Motor neuron (in vitro differentiated cells): ENCODE results near the gene HIPK4. TPM values are rescaled to one million over a fixed set of nuclear protein-coding genes. Genes with fewer than 3 reads are reported as not detected.

Source experiments
- ATAC-seq, 8 experiments: fragments of 200-7000 bp; cut with Tn5 transposase; replicated peaks in 6 of 8; 2 replicates each; pipeline ENCODE4 v1.8.0; 2021; ENCODE audit warnings: mild to moderate bottlenecking in 8 of 8, moderate library complexity in 8 of 8
- H3K27ac ChIP-seq, 2 donors: fragments of 250-450 bp; sonication (Bioruptor Pico); 2 replicates each; pipeline ENCODE4 v1.9.0; 2021; ENCODE audit warnings: antibody characterized with exemption in 2 of 2, mild to moderate bottlenecking in 2 of 2, moderate library complexity in 1 of 2
- H3K4me1 ChIP-seq, 2 donors: fragments of 250-450 bp; sonication (Bioruptor Pico); replicated peaks in 1 of 2; 2 replicates each; pipeline ENCODE4 v1.6.1; 2021; ENCODE audit warnings: antibody characterized with exemption in 2 of 2, mild to moderate bottlenecking in 2 of 2, moderate library complexity in 1 of 2
- H3K4me3 ChIP-seq, 5 donors: fragments of 250-450 bp; sonication (Bioruptor Pico); 2 replicates each; pipeline ENCODE4 v1.9.0; 2021; ENCODE audit warnings: antibody characterized with exemption in 5 of 5, mild to moderate bottlenecking in 5 of 5, moderate library complexity in 4 of 5
- WGBS, 10 experiments: fragments of 450-650 bp; shearing (Covaris generic); methylation state at CpG; one replicate each; pipeline ENCODE4 v1.0.0; 2022; 5-methylcytosine and 5-hydroxymethylcytosine counted together
- in situ Hi-C, 9 experiments: fragments of 400-800 bp; cut with MboI; loops; one replicate each; pipeline ENCODE4 v1.15.0; 2021; ENCODE audit warnings: low sequenced_read_pairs in 9 of 9, low pct_unique_long_range_greater_than_20kb in 2 of 9; ENCODE audit not compliant: unreplicated experiment in 9 of 9
- total RNA-seq, 8 experiments: library from RNA; unstranded; fragments of 300-600 nt; gene quantifications; 2 replicates each; pipeline versions ENCODE4 v1.2.3 to v1.2.4, GENCODE V29; 2022

Gene HIPK4
- total RNA-seq, 8 experiments from 2014 or later = 0.07 to 0.52 (median 0.25) TPM; not detected in 1

DNA sequence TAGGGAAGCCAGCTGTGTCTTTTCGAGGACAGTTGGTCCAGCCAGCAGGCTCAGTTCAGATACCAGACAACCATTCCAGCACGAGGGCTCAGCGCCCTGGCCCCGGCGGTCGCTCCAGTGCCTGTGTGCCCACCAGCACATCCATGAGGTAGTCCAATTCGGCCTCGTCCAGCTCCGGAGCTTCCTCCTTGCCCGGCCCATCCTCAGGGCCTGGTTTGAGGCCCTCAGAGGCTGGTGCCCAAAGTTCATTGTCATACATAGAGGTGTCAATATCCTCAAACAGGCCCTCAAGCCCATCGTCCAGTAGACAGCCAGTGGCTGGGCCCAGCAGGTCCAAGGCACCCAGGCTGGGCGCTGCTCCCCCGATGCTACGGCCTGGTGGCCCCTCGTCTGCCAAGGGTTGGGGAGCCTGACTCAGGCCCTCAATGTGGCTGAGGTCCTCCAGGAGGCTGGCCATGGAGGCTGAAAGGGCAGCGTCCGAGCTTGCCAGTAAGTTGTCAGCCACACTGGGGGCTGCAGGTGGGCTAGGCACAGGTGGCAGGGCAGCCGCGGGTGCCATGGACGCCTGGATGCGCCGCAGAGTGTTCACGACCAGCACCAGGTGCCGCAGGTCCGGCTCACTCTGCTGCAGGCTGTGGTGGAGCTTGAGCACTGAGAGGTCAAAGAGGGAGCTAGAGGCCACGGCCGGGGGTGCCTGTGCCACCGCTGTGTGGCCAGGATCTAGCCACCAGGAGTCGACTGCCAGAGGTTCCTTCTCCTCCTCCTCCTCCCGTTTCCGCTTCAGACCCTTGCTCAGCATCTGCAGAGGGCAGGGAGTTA lies 33.0 kb upstream of the HIPK4 start:
- Histone ChIP-seq H3K27ac (no peak overlapping the region), H3K4me3 (no peak overlapping the region), H3K4me1 (peaks cover 4 to 8% of the 10 kb centered on the region in 2 donors)
- 86 to 100% (median 93%) methylated on average over 1 to 18 of the region's 31 CpGs; no CpG with 5 or more reads in 4 of the 10 experiments for WGBS, 10 experiments
- no peak for ATAC-seq
- in situ Hi-C loops = no loop called here

DNA sequence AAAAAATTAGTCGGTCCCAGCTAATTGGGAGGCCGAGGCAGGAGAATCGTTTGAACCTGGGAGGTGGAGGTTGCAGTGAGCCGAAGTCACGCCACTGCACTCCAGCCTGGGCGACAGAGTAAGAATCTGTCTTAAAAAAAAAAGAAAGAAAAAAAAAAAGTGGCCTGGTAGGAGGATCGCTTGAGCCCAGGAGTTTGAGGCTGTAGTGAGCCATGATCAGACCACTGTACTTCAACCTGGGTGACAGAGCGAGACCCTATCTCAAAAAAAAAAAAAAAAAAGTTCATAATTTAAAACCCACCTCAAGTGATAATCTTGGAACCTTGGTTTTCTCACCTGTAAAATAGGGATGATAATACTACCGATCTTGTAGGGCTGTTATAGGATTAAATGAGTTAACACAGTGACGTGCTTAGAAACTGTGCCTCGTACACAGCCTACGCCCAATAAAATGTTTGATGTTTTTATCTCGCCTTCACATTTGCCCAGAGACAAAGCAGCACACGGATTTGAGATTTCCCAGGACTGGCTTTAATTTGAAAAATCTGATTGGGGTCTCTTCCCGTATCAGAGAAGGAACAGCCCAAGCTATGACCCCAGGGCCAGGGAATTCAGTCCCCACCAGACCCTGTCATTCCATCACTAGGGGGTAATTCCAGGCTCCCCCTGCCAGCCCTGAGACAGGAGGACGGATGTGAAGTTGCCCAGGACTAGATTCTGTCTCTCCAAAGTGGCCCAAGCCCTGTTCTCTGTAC lies 32.2 kb upstream of the HIPK4 start:
- ATAC-seq = no peak
- WGBS, 10 experiments = 42 to 98% (median 86%) methylated on average over 2 to 14 of the region's 16 CpGs
- no peak overlapping the region for H3K4me3 ChIP-seq
- in situ Hi-C loops = no loop called here
- no peak overlapping the region for H3K27ac ChIP-seq
- H3K4me1 ChIP-seq = peaks cover 4 to 8% of the 10 kb centered on the region in 2 donors

DNA sequence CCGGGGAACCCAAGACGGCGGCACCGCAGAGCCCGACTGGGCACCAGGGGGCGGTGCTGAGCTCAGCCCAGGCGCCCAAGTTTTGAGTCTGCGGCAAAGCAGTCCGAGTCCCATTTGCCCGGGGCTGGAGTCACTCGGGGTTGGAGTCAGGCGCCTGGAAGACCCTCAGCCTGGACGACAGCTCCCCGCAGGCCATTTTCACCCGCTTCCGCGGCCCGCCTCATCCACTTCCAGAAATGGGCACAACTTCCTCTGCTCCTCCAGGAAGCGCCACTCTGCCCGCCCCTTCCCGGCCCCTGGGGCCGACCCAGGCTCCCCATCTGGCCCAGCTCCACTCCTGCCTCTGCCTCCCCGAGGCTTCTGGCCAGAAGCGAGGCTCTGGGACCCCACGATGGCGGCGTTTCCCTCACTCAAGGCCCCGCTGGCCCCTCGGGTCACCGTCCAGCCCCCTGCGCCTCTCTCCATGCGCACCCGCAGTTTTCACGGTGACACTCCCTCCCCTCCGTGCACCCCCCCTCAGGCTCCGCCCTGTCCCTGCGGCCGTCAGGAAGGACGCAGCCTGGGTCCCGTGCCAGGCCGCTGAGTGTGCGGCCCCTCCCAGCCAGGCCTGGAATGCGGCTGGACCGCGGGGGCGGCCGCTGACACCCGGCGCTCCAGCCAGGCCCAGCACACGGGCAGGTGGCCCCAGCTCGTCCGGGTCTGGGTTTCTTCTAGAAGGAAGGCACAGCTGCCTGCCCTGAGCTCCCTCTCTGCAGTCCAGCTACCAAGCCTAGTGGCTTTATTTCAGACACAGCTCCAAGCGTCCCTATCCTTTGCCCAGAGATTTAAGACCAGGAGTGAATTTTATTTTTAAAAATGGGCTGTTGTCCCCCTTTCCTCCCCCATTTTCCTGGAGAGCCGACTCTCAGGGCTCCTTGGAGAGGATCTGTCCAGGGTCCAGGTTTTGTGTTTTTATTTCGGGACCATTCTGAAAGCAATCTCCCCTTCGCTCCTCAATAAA lies 31.1 kb upstream of the HIPK4 start:
- Histone ChIP-seq H3K4me3 (peak overlapping the region; percentile 16 to 41 (median 34)), H3K27ac (peak overlapping the region; percentile 6 to 75), H3K4me1 (peaks cover 4 to 8% of the 10 kb centered on the region in 2 donors)
- whole genome bisulfite sequencing, 10 experiments = 2 to 44% (median 19%) methylated on average over 1 to 10 of the region's 56 CpGs; no CpG with 5 or more reads in 1 of the 10 experiments
- peak; percentile 40 to 66 (median 50) for ATAC-seq
- in situ Hi-C loops = no loop called here

DNA sequence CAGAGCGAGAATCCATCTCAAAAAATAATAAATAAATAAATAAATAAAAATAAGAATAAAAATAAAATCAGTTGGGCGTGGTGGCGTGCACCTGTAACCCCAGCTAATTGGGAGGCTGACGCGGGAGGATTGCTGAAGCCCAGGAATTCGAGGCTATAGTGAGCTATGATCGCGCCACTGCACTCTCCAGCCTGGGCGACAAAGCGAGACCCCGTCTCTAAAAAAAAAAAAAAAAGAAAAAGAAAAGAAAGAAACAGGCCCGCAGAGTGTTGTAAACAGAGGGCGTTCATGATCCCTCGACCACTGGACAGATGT lies 30.4 kb upstream of the HIPK4 start:
- in situ Hi-C loops = no loop called here
- ATAC-seq = no peak
- H3K27ac ChIP-seq = no peak overlapping the region
- peaks cover 4 to 8% of the 10 kb centered on the region in 2 donors for H3K4me1 ChIP-seq
- 29 to 96% (median 56%) methylated on average over 4 to 11 of the region's 14 CpGs; no CpG with 5 or more reads in 1 of the 10 experiments for WGBS, 10 experiments
- H3K4me3 ChIP-seq = peak overlapping the region in 3 of 5 donors; percentile 34 to 41 (median 38)

DNA sequence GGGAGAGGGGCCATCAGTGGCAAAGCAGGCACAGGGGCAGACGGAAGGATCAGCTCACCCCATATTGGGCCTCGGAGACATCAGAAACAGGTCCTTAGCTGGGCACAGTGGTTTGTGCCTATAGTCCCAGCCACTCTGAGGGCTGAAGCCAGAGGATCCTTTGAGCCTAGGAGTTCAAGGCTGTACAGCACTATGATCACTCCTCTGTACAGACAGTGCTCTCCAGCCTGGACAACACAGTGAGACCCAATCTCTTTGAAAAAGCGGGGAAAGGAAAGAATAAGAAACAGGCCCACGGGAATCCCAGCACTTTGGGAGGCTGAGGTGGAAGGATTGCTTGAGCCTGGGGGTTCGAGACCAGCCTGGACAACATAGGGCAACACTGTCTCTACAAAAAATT lies 29.8 kb upstream of the HIPK4 start:
- Histone ChIP-seq H3K4me1 (peaks cover 4 to 8% of the 10 kb centered on the region in 2 donors), H3K27ac (no peak overlapping the region), H3K4me3 (no peak overlapping the region)
- no peak for ATAC-seq
- WGBS, 10 experiments = 80 to 100% (median 100%) methylated on average over 1 to 3 of the region's 5 CpGs; no CpG with 5 or more reads in 4 of the 10 experiments
- in situ Hi-C loops = no loop called here

DNA sequence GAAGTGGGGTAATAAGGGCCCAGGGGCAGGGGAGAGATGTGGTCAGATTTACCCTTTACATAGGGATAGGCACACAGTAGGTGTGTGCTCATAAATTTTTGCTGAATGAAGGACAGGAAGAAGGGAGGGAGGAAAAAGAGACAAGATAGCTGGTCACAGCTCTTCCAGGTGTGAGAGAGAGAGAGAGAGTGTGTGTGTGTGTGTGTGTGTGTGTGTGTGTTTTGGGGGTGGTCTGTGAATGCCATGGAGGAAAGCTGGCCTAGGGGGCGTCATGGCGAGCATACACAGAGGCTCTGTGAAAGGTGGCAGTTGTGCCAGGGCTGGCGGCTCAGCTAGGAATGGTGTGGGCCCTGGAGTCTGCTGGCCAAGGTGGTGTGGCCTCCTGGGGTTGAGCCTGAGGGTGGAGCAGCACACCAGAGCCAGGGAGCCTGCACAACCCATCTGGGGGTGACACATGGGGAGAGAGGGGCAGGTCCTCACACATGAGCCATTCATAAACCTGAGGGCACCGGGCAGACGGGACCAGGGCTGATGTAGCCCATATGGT lies 29.2 kb upstream of the HIPK4 start:
- in situ Hi-C loops = no loop called here
- Histone ChIP-seq H3K27ac (no peak overlapping the region), H3K4me1 (peaks cover 4 to 6% of the 10 kb centered on the region in 2 donors), H3K4me3 (no peak overlapping the region)
- 42 to 83% (median 60%) methylated on average over 1 to 5 of the region's 5 CpGs; no CpG with 5 or more reads in 5 of the 10 experiments for WGBS, 10 experiments
- ATAC-seq = peak in 1 of 8 experiments; percentile 1

DNA sequence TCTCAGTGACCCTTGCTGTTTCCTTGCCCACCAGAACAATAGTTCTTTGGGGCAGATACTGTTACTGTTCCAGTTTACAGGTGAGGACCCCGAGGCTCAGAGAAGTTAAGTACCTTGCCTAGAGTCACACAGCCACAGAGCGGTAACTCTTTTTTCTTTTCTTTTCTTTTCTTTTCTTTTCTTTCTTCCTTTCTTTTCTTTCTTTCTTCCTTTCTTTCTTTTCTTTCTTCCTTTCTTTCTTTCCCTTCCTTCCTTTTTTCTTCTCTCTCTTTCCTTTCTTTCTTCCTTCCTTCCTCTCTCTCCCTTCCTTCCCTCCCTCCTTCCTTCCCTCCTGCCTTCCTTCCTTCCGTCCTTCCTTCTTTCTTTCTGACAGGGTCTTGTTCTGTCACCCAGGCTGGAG lies 28.1 kb upstream of the HIPK4 start:
- ATAC-seq = no peak
- WGBS, 10 experiments = 60 to 98% (median 90%) methylated on average over 1 to 3 of the region's 3 CpGs; no CpG with 5 or more reads in 1 of the 10 experiments
- Histone ChIP-seq H3K27ac (no peak overlapping the region), H3K4me1 (peaks cover 4 to 12% of the 10 kb centered on the region in 2 donors), H3K4me3 (no peak overlapping the region)
- in situ Hi-C loops = no loop called here

DNA sequence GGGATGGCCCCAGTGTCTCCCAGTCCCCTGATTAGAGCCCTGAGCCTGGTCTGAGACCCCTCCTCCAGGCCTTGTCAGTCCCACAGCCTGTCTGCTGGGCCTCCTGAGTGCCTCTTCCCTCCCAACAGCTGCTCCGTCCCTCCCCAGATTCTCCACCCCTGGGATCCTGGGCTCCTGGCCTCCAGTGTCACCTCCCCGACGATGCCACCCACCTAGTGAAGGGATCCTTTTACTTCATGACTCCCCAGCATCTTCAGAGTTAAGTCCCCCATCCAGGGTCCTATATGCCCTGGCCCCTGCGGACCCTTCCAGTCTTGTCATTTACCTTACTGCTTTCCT lies 27.6 kb upstream of the HIPK4 start:
- WGBS, 10 experiments = 44 to 100% (median 74%) methylated on average over 1 to 3 of the region's 4 CpGs; no CpG with 5 or more reads in 4 of the 10 experiments
- in situ Hi-C loops = no loop called here
- Histone ChIP-seq H3K4me1 (peaks cover 4 to 12% of the 10 kb centered on the region in 2 donors), H3K27ac (no peak overlapping the region), H3K4me3 (no peak overlapping the region)
- no peak for ATAC-seq

DNA sequence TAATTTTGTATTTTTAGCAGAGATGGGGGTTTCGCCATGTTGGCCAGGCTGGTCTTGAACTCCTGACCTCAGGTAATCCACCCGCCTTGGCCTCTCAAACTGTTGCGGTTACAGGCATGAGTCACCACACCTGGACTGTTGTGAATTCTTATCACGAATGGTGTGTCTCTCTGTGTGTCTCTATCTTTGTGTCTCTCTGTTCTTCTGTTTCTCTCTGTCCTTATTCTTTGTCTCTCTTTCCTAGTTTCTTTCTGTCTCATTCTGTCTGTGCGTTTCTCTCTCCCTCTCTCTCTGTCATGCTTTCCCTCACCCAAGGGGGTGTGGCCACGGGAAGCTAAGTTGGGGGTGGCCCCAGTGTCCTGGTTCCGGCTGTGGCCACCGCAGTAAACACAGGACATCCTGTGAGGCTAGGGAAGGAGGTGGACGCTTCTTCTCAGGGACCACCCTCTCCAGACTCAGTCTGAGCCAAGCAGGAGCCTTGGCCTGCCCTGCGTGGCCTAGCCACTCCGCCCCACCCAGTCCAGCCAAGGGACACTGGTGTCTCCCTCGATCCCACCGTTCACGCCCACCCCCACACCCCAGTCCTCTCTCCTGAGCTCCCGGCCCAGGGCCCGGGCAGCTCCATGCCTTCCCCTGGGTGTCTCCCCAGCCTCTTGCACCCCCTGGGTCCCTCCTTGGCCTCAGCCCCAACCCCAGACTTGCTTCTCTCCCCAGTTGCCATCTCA lies 27.1 kb upstream of the HIPK4 start:
- Histone ChIP-seq H3K4me1 (peaks cover 4 to 12% of the 10 kb centered on the region in 2 donors), H3K27ac (no peak overlapping the region), H3K4me3 (no peak overlapping the region)
- in situ Hi-C loops = no loop called here
- ATAC-seq = peak in 2 of 8 experiments; percentile 6 to 7
- 6 to 100% (median 58%) methylated on average over 1 to 9 of the region's 16 CpGs; no CpG with 5 or more reads in 3 of the 10 experiments for WGBS, 10 experiments

DNA sequence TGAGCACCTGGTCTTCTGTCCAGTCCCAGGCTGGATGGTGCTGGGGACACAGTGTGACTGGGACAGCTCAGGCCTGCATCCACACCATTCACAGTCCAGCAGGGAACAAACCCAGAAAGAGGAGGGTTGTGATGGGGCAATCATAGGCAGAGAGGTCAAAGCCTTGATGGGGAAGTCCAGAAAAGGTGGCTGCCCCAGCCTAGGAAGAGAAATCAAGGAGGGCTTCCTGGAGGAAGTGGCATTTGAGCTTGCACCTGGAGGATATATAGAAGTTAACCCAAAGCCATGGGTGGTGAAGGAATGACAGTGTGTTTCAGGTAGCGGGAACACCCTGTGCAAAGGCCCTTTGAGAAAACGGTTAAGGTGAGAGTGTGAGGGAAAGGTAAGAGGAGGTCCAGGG lies 25.8 kb upstream of the HIPK4 start:
- ATAC-seq = no peak
- 63 to 100% (median 96%) methylated on average over 1 to 2 of the region's 2 CpGs; no CpG with 5 or more reads in 4 of the 10 experiments for WGBS, 10 experiments
- peaks cover 0 to 6% of the 10 kb centered on the region in 2 donors for H3K4me1 ChIP-seq
- H3K4me3 ChIP-seq = no peak overlapping the region
- H3K27ac ChIP-seq = no peak overlapping the region
- in situ Hi-C loops = no loop called here

DNA sequence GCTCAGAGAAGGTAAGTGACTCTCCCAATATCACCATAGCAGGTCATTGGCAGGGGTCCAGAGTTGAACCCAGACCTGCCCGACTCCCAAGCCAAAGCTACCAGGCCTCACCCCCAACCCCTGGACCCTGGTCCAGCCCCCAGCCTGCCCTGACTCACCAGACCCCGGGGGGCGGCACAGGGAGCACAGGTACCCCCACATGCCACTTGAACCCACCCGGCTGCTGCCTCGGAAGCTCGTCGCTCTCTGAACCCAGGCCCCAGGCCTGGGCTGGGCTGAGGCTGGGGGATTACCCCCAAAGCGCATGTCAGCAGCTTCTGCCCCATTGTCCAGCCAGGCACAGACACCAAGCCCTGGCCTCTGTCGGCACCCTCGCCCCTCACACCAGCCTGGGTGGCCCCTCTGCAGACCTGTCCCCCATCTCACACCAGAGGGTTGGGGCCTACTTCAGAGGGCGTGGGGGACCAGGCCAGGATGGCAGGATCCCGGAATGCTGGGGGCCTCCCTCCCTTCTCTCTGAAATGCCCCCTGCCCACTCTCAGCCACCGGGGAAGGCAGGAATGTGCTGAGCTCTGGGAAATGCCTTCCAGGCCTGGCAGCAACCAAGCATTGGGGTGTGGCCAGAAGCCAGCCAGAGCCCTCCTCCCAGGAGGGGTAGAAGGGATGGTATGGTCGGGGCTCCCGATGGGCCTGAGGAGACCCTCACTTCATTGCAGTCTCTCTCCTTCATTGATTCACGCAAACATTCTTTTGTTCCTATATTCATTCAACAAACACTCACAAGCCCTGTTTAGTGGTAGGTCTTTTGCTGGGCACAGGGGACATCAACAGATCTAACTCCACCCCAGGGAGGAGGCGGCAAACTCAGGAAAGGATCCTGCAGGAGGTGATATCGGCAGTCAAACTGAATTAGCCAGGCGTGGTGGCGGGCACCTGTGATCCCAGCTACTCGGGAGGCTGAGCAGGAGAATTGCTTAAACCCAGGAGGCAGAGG lies 24.9 kb upstream of the HIPK4 start:
- Histone ChIP-seq H3K4me1 (peaks cover 0 to 10% of the 10 kb centered on the region in 2 donors), H3K4me3 (no peak overlapping the region), H3K27ac (no peak overlapping the region)
- 60 to 100% (median 100%) methylated on average over 1 to 6 of the region's 21 CpGs; no CpG with 5 or more reads in 3 of the 10 experiments for WGBS, 10 experiments
- peak in 2 of 8 experiments; percentile 16 to 42 for ATAC-seq
- in situ Hi-C loops = no loop called here
